Gastrocnemius medialis (tissue), 4 donors: Measurements from ENCODE around the gene SEC22A. TPM values are rescaled to one million over a fixed set of nuclear protein-coding genes. Genes with fewer than 3 reads are reported as not detected.

Experiments
- ATAC-seq, 2 donors: fragments of 150-250 bp; one replicate each; pipeline ENCODE4 v1.9.1; 2016
- DNase-seq, 2 donors: peaks; one replicate each; pipeline ENCODE4 v3.0.0-alpha.2; 2019
- H3K27ac ChIP-seq, 4 donors: fragments of 200-600 bp; sonication (generic); 1 replicate in 1 of 4; 2 replicates in 3 of 4; pipeline ENCODE4 v1.5.1; 2016 to 2018; ENCODE audit warnings: mild to moderate bottlenecking in 2 of 4, moderate library complexity in 1 of 4
- H3K27me3 ChIP-seq, 3 donors: fragments of 200-600 bp; sonication (generic) in 2 of 3; 1 replicate in 1 of 3; 2 replicates in 2 of 3; pipeline versions ENCODE4 v1.5.1 to v1.6.0; 2016 to 2019; ENCODE audit warnings: mild to moderate bottlenecking in 1 of 3, moderate library complexity in 1 of 3
- H3K36me3 ChIP-seq, 2 donors: fragments of 200-600 bp; sonication (generic) in 1 of 2; one replicate each; pipeline ENCODE4 v1.5.1; 2017 to 2018
- H3K4me1 ChIP-seq, 2 donors: fragments of 200-600 bp; sonication (generic) in 1 of 2; one replicate each; pipeline ENCODE4 v1.5.1; 2016 to 2017; ENCODE audit warnings: mild to moderate bottlenecking in 2 of 2
- H3K4me3 ChIP-seq, 4 donors: fragments of 200-600 bp; sonication (generic) in 3 of 4; 1 replicate in 1 of 4; 2 replicates in 3 of 4; pipeline ENCODE4 v1.5.1; 2016 to 2019; ENCODE audit warnings: mild to moderate bottlenecking in 2 of 4
- H3K9me3 ChIP-seq, 3 donors: fragments of 200-600 bp; sonication (generic) in 2 of 3; 1 replicate in 1 of 3; 2 replicates in 2 of 3; pipeline ENCODE4 v1.5.1; 2016 to 2019
- CTCF ChIP-seq, 5 experiments: fragments of 450-650 bp in 3 of 5; fragments of 200-600 bp in 2 of 5; sonication (generic) in 2 of 5; IDR thresholded peaks in 4 of 5; conservative IDR thresholded peaks in 1 of 5; 1 replicate in 4 of 5; 2 replicates in 1 of 5; pipeline ENCODE4 v1.5.1; 2016 to 2019; ENCODE audit warnings: antibody characterized with exemption in 5 of 5, mild to moderate bottlenecking in 3 of 5, moderate library complexity in 3 of 5
- POLR2A ChIP-seq, 2 donors: fragments of 450-650 bp; IDR thresholded peaks; one replicate each; pipeline ENCODE4 v1.6.1; 2017; ENCODE audit warnings: antibody characterized with exemption in 2 of 2, mild to moderate bottlenecking in 2 of 2, moderate library complexity in 2 of 2
- in situ Hi-C, 4 donors: fragments of 200-750 bp; cut with MboI; loops; one replicate each; pipeline versions ENCODE4 v1.15.0 to v1.8.0; 2017; ENCODE audit warnings: low sequenced_read_pairs in 4 of 4
- intact Hi-C: fragments of 100-400 bp; cut with DNase I; formaldehyde crosslinking; loops from one replicate; pipeline ENCODE4 v1.15.1; 2023; ENCODE audit warnings: low total_unique reads
- total RNA-seq, 4 donors: library from RNA; depleted of rRNA; stranded (reverse); fragments of >200 nt; gene quantifications; one replicate each; pipeline versions ENCODE4 v1.1.0 to v1.2.3, GENCODE V29; 2016

The SEC22A gene
- total RNA-seq, 4 donors from 2014 or later = 13.8 to 22.6 (median 16.8) TPM

DNA sequence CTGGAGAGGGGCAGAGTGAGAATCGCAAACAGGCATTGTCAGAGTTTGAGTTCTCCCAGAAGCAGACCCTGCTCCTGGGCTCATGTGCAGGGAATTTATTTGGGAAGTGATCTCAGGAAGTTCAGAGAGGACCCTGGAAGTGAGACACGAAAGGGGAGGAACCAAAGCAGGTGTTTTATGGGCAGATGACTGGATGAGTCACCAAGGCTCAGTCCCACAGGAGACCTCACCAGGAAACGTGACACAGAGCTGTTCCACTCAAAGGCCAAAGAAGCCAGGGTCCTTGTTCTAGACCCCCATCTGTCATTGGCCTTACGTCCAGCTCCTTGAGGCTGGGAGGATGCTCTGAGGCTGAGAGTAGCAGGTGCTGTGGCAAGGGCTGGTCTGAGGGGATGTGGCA, 43.4 kb upstream of the SEC22A start:
- DNase-seq = no peak
- Histone ChIP-seq H3K27ac (no peak overlapping the region), H3K4me1 (no peaks in the 10 kb centered on the region), H3K9me3 (no peaks in the 10 kb centered on the region), H3K4me3 (no peak overlapping the region), H3K27me3 (no peaks in the 10 kb centered on the region), H3K36me3 (peaks cover 0 to 14% of the 10 kb centered on the region in 2 donors)
- TF ChIP-seq POLR2A (IDR thresholded peaks at IDR 0.05) (no peak), CTCF (IDR thresholded peaks at IDR 0.05 in 4 of 5, conservative IDR thresholded peaks at IDR 0.05 in 1 of 5) (no peak)
- in situ Hi-C loops = no loop called here
- ATAC-seq = no peak
- intact Hi-C loops = no loop called here

- ATAC-seq (no peak), DNase-seq (no peak)
- no peaks in the 10 kb centered on the region for H3K4me1 ChIP-seq
- no peaks in the 10 kb centered on the region for H3K27me3 ChIP-seq
- H3K36me3 ChIP-seq = peaks cover 0 to 14% of the 10 kb centered on the region in 2 donors
- in situ Hi-C loops (no loop called here), intact Hi-C loops (no loop called here)
- TF ChIP-seq CTCF (IDR thresholded peaks at IDR 0.05 in 4 of 5, conservative IDR thresholded peaks at IDR 0.05 in 1 of 5) (no peak), POLR2A (IDR thresholded peaks at IDR 0.05) (no peak)
- H3K27ac ChIP-seq = no peak overlapping the region
- H3K9me3 ChIP-seq = no peaks in the 10 kb centered on the region
- H3K4me3 ChIP-seq = no peak overlapping the region
These were observed 42.8 kb upstream of the SEC22A start for GRCh38 chr3:123158899-123159390.

DNA sequence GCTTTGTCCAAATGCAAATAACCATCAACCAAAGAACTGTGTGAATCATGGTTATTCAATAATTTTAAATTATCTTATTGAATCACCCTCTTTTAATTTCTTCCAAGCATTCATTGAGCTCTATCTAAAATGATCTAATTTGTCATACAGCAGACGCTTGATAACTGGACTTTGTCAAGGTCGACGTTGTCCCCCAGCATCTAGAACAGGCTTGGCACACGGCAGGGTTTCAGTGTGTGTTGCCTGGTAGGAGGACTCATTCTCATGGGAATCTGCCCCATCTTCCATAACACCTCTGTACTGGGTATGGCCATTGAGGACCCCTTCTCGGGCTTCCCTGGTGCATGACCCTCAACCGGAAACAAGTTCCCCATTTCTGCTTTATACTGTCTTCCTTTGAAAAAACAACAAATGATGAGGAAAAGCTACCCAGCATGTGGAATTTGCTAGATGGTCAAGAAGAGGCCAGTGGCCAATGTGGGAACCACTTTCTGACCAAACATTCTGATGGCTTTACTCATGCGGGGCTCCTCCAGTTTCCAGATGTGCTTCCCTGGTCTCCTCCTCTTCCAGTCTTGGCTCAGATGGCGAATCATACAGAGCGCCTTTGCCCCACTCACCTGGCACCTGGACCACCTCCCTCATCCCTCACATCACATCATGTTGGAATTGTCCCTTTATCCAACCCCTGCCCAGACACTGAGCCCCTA, 41.7 kb upstream of the SEC22A start:
- Histone ChIP-seq H3K36me3 (peaks cover 0 to 12% of the 10 kb centered on the region in 2 donors), H3K4me3 (no peak overlapping the region), H3K9me3 (no peaks in the 10 kb centered on the region), H3K27me3 (no peaks in the 10 kb centered on the region), H3K4me1 (no peaks in the 10 kb centered on the region), H3K27ac (no peak overlapping the region)
- intact Hi-C loops (no loop called here), in situ Hi-C loops (no loop called here)
- ATAC-seq = no peak
- TF ChIP-seq CTCF (IDR thresholded peaks at IDR 0.05 in 4 of 5, conservative IDR thresholded peaks at IDR 0.05 in 1 of 5) = no peak
- no peak for TF ChIP-seq POLR2A (IDR thresholded peaks at IDR 0.05)
- DNase-seq = no peak

- Histone ChIP-seq H3K4me3 (no peak overlapping the region), H3K36me3 (peaks cover 0 to 5% of the 10 kb centered on the region in 2 donors), H3K4me1 (no peaks in the 10 kb centered on the region), H3K9me3 (no peaks in the 10 kb centered on the region), H3K27me3 (no peaks in the 10 kb centered on the region), H3K27ac (no peak overlapping the region)
- DNase-seq (no peak), ATAC-seq (no peak)
- TF ChIP-seq CTCF (IDR thresholded peaks at IDR 0.05 in 4 of 5, conservative IDR thresholded peaks at IDR 0.05 in 1 of 5) = no peak
- TF ChIP-seq POLR2A (IDR thresholded peaks at IDR 0.05) = no peak
- in situ Hi-C loops = no loop called here
- intact Hi-C loops = no loop called here
These were observed 40.6 kb upstream of the SEC22A start for GRCh38 chr3:123161167-123161566.
